Central memory CD8-positive, alpha-beta T cell (primary cell): ENCODE results near the gene ABI2.
"Not testable (repeated sequence)": the region's sequence is repeated elsewhere in the genome, so short reads cannot be mapped to it uniquely, and the experiment has no call there.

ENCODE experiments used
- ATAC-seq: fragments of 150-1000 bp; cut with Tn5 transposase; replicated peaks from 2 replicates; pipeline ENCODE4 v1.10.0; 2022; ENCODE audit warnings: mild to moderate bottlenecking, moderate FRiP score, moderate number of reproducible peaks; ENCODE audit not compliant: poor library complexity, severe bottlenecking; ENCODE audit errors: extremely low read depth
- DNase-seq, 2 donors: peaks; one replicate each; pipeline ENCODE4 v3.0.0; 2021; ENCODE audit warnings: low spot score in 2 of 2
- H3K27ac Mint-ChIP-seq: one replicate; pipeline ENCODE4 v1.8.0; 2022; ENCODE audit warnings: low read depth, mild to moderate bottlenecking, moderate library complexity, mixed read lengths
- H3K27me3 Mint-ChIP-seq: one replicate; pipeline ENCODE4 v1.8.0; 2022; ENCODE audit warnings: mixed read lengths
- H3K36me3 Mint-ChIP-seq: one replicate; pipeline ENCODE4 v1.8.0; 2022; ENCODE audit warnings: mild to moderate bottlenecking, moderate library complexity, mixed read lengths; ENCODE audit not compliant: insufficient read depth
- H3K4me1 Mint-ChIP-seq: one replicate; pipeline ENCODE4 v1.8.0; 2022; ENCODE audit warnings: mixed read lengths
- H3K4me3 Mint-ChIP-seq: one replicate; pipeline ENCODE4 v1.8.0; 2022; ENCODE audit warnings: mild to moderate bottlenecking, moderate library complexity, mixed read lengths
- H3K9me3 Mint-ChIP-seq: one replicate; pipeline ENCODE4 v1.8.0; 2022; ENCODE audit warnings: mixed read lengths

Gene ABI2

GRCh38 chr2:203327901-203328759 is at the start of gene ABI2:
Gene ABI2, plus strand, starts transcription at chr2:203328394. Its CDS starts 121 bp downstream, at chr2:203328515.
- Mint-ChIP-seq H3K27me3 (no peaks in the 10 kb centered on the region), H3K27ac (peak within 1 kb of the TSS; percentile 87), H3K9me3 (no peaks in the 10 kb centered on the region), H3K4me1 (peaks cover 25% of the 10 kb centered on the region), H3K4me3 (peak within 1 kb of the TSS; percentile 81), H3K36me3 (peaks cover 3% of the 10 kb centered on the region)
- DNase-seq = peak; percentile 13 to 15
- peak; percentile 68 for ATAC-seq

GRCh38 chr2:203279288-203279687 is 48.9 kb upstream of the ABI2 start:
- no peaks in the 10 kb centered on the region for H3K27me3 Mint-ChIP-seq
- ATAC-seq (no peak), DNase-seq (no peak)
- H3K4me3 Mint-ChIP-seq = no peak overlapping the region
- H3K27ac Mint-ChIP-seq = no peak overlapping the region
- H3K9me3 Mint-ChIP-seq = no peaks in the 10 kb centered on the region
- H3K4me1 Mint-ChIP-seq = peaks cover 9% of the 10 kb centered on the region
- peaks cover 77% of the 10 kb centered on the region for H3K36me3 Mint-ChIP-seq

- Mint-ChIP-seq H3K9me3 (no peaks in the 10 kb centered on the region), H3K27ac (no peak overlapping the region), H3K4me3 (no peak overlapping the region), H3K27me3 (no peaks in the 10 kb centered on the region), H3K4me1 (peaks cover 9% of the 10 kb centered on the region), H3K36me3 (peaks cover 77% of the 10 kb centered on the region)
- no peak for ATAC-seq
- DNase-seq = no peak
Observed at GRCh38 chr2:203280428-203281064, 47.6 kb upstream of the ABI2 start.

DNA sequence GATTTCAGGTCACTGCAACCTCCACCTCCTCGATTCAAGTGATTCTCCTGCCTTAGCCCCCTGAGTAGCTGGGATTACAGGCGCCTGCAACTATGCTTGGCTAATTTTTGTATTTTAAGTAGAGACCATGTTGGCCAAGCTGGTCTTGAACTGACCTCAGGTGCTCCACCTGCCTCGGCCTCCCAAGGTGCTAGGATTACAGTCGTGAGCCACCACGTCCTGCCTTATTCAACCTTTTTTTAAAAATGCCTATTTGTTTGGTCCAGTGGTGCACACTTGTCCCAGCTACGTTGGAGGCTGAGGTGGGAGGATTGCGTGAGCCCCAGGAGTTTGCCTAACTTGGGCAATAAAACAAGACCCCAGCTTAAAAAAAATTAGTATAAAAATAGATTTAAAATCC is 46.1 kb upstream of the ABI2 start:
- Mint-ChIP-seq H3K27me3 (no peaks in the 10 kb centered on the region), H3K27ac (no peak overlapping the region), H3K9me3 (no peaks in the 10 kb centered on the region), H3K36me3 (peaks cover 73% of the 10 kb centered on the region), H3K4me1 (no peaks in the 10 kb centered on the region), H3K4me3 (no peak overlapping the region)
- ATAC-seq (no peak), DNase-seq (no peak)

GRCh38 chr2:203286532-203286931 is 41.7 kb upstream of the ABI2 start:
- Mint-ChIP-seq H3K27ac (no peak overlapping the region), H3K4me3 (no peak overlapping the region), H3K36me3 (peaks cover 46% of the 10 kb centered on the region), H3K9me3 (no peaks in the 10 kb centered on the region), H3K4me1 (peaks cover 5% of the 10 kb centered on the region), H3K27me3 (no peaks in the 10 kb centered on the region)
- DNase-seq (no peak), ATAC-seq (no peak)

DNA sequence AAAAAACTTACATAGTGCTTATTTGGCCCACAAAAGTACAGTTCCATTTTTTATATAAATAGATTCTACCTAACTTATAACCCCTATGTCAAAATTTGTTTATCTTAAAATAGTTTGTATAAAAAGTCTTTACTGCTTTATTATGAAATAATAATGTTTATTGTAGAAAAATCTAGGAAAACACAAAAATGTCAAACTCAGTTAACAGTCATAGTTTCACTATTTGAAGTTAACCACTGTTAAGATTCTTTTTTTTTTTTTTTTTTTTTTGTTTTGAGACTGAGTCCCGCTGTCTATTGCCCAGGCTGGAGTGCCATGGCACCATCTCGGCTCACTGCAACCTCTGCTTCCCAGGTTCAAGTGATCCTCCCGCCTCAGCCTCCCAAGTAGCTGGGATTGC is 26.5 kb upstream of the ABI2 start:
- Mint-ChIP-seq H3K4me3 (no peak overlapping the region), H3K4me1 (no peaks in the 10 kb centered on the region), H3K27me3 (no peaks in the 10 kb centered on the region), H3K36me3 (peaks cover 25% of the 10 kb centered on the region), H3K9me3 (no peaks in the 10 kb centered on the region), H3K27ac (no peak overlapping the region)
- no peak for ATAC-seq
- no peak for DNase-seq

GRCh38 chr2:203302586-203302985 is 25.6 kb upstream of the ABI2 start:
- H3K27me3 Mint-ChIP-seq, H3K4me3 Mint-ChIP-seq, H3K27ac Mint-ChIP-seq, ATAC-seq, H3K9me3 Mint-ChIP-seq, DNase-seq, H3K4me1 Mint-ChIP-seq: not testable (repeated sequence)
- H3K36me3 Mint-ChIP-seq = peaks cover 21% of the 10 kb centered on the region

GRCh38 chr2:203310688-203311436 is 17.3 kb upstream of the ABI2 start:
- H3K9me3 Mint-ChIP-seq = peaks cover 7% of the 10 kb centered on the region
- no peak overlapping the region for H3K4me3 Mint-ChIP-seq
- peaks cover 12% of the 10 kb centered on the region for H3K4me1 Mint-ChIP-seq
- ATAC-seq (no peak), DNase-seq (no peak)
- H3K27ac Mint-ChIP-seq = no peak overlapping the region
- no peaks in the 10 kb centered on the region for H3K27me3 Mint-ChIP-seq
- peaks cover 6% of the 10 kb centered on the region for H3K36me3 Mint-ChIP-seq

- no peaks in the 10 kb centered on the region for H3K27me3 Mint-ChIP-seq
- peaks cover 3% of the 10 kb centered on the region for H3K36me3 Mint-ChIP-seq
- DNase-seq = no peak
- peaks cover 25% of the 10 kb centered on the region for H3K4me1 Mint-ChIP-seq
- no peak for ATAC-seq
- H3K9me3 Mint-ChIP-seq = no peaks in the 10 kb centered on the region
- no peak overlapping the region for H3K4me3 Mint-ChIP-seq
- no peak overlapping the region for H3K27ac Mint-ChIP-seq
Observed at GRCh38 chr2:203326356-203326755, 1.8 kb upstream of the ABI2 start.

- Mint-ChIP-seq H3K27ac (peak overlapping the region; percentile 87), H3K36me3 (peaks cover 3% of the 10 kb centered on the region), H3K9me3 (no peaks in the 10 kb centered on the region), H3K4me3 (peak overlapping the region; percentile 81), H3K27me3 (no peaks in the 10 kb centered on the region), H3K4me1 (peaks cover 25% of the 10 kb centered on the region)
- ATAC-seq (no peak), DNase-seq (no peak)
Observed at GRCh38 chr2:203327582-203327900, 653 bp upstream of the ABI2 start.

GRCh38 chr2:203328760-203329540 is 756 bp downstream of the ABI2 start:
- peaks cover 3% of the 10 kb centered on the region for H3K36me3 Mint-ChIP-seq
- H3K4me3 Mint-ChIP-seq = peak overlapping the region; percentile 81
- peaks cover 25% of the 10 kb centered on the region for H3K4me1 Mint-ChIP-seq
- no peak for DNase-seq
- peak; percentile 31 for ATAC-seq
- no peaks in the 10 kb centered on the region for H3K27me3 Mint-ChIP-seq
- peak overlapping the region; percentile 87 for H3K27ac Mint-ChIP-seq
- no peaks in the 10 kb centered on the region for H3K9me3 Mint-ChIP-seq

DNA sequence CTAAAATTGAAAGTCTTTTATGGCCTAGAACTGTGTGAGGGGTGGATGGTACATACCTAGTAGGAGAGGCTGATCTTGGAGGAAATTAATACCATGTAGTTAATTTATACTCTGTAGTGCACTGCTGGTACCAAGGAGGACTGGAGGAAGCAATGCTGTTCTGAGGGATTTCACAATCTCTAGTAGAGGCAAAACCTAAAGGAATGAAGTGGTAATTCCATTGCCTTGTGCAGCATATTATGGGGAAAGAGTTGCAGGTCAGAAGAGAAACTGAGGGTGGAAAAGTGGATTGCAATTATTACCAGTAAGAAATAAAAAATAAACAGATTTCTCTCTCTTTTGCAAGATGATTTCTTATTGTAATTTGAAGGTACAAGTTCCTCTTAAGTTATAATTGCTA is 2.2 kb downstream of the ABI2 start:
- no peaks in the 10 kb centered on the region for H3K27me3 Mint-ChIP-seq
- no peaks in the 10 kb centered on the region for H3K9me3 Mint-ChIP-seq
- no peak overlapping the region for H3K27ac Mint-ChIP-seq
- peaks cover 5% of the 10 kb centered on the region for H3K36me3 Mint-ChIP-seq
- DNase-seq (no peak), ATAC-seq (no peak)
- H3K4me1 Mint-ChIP-seq = peaks cover 25% of the 10 kb centered on the region
- H3K4me3 Mint-ChIP-seq = no peak overlapping the region
